NT2/D1 (cell line): ENCODE data around the gene PEX26.
"Not testable (repeated sequence)": the region's sequence is repeated elsewhere in the genome, so short reads cannot be mapped to it uniquely, and the experiment has no call there.

ENCODE experiments used
- SUZ12 ChIP-seq: IDR thresholded peaks from 2 replicates; pipeline ENCODE4 v1.6.1; 2011; ENCODE audit not compliant: insufficient read length, insufficient read depth; ENCODE audit errors: extremely low read depth
- ZNF274 ChIP-seq: IDR thresholded peaks from 2 replicates; pipeline ENCODE4 v1.6.1; 2011; ENCODE audit warnings: mild to moderate bottlenecking, low read depth, low read length

DNA sequence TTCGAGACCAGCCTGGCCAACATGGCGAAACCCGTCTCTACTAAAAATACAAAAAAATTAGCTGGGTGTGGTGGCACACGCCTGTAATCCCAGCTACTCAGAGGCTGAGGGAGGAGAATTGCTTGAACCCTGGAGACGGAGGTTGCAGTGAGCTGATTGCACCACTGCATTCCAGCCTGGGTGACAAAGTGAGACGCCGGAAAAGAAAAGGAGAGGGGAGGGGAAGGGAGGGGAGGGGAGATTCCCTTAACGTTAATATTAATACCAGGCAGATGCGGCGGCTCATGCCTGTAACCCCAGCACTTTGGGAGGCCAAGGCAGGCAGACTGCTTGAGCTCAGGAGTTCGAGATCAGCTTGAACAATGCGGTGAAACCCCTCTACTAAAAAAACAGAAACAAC is 26.7 kb upstream of the PEX26 start:
- TF ChIP-seq SUZ12, ZNF274: not testable (repeated sequence)
